ENCODE data around the gene ACVRL1. TPM values are rescaled to one million over a fixed set of nuclear protein-coding genes. Genes with fewer than 3 reads are reported as not detected.

The ACVRL1 gene
- total and polyA plus RNA-seq, 7 donors = 12.5 to 113 (median 64.0) TPM

GRCh38 chr12:51947246-51947996, 40.1 kb downstream of the ACVRL1 start:
- H3K4me1 ChIP-seq = peaks cover 0 to 11% (median 3%) of the 10 kb centered on the region in 4 donors
- no peak overlapping the region for H3K27ac ChIP-seq
- TF ChIP-seq EP300 (IDR thresholded peaks at IDR 0.05) = no peak
- no peak for TF ChIP-seq POLR2A (IDR thresholded peaks at IDR 0.05)
- TF ChIP-seq POLR2AphosphoS5 (IDR thresholded peaks at IDR 0.05) = no peak
- no peak for TF ChIP-seq CTCF (IDR thresholded peaks at IDR 0.05)
- H3K27me3 ChIP-seq = no peaks in the 10 kb centered on the region
- no peak overlapping the region for H3K4me3 ChIP-seq
- WGBS, 2 donors = 93% methylated on average over 8 of the region's 8 CpGs
- DNase-seq = no peak
- H3K9me3 ChIP-seq = peaks cover 0 to 11% (median 3%) of the 10 kb centered on the region in 4 donors
- no peaks in the 10 kb centered on the region for H3K36me3 ChIP-seq
- intact Hi-C loops (cut with DNase I) = no loop called here

- intact Hi-C loops (cut with DNase I) = no loop called here
- Histone ChIP-seq H3K27ac (no peak overlapping the region), H3K4me3 (no peak overlapping the region), H3K9me3 (peaks cover 0 to 11% (median 3%) of the 10 kb centered on the region in 4 donors), H3K27me3 (no peaks in the 10 kb centered on the region), H3K36me3 (no peaks in the 10 kb centered on the region), H3K4me1 (peaks cover 0 to 17% (median 9%) of the 10 kb centered on the region in 4 donors)
- TF ChIP-seq EP300 (IDR thresholded peaks at IDR 0.05) (no peak), CTCF (IDR thresholded peaks at IDR 0.05) (no peak)
- DNase-seq = no peak
- WGBS, 2 donors = 92 to 97% methylated on average over 6 of the region's 6 CpGs
Measured at GRCh38 chr12:51948066-51948465, 40.8 kb downstream of the ACVRL1 start.

GRCh38 chr12:51949342-51950030, 42.2 kb downstream of the ACVRL1 start:
- Histone ChIP-seq H3K4me1 (peaks cover 0 to 31% (median 23%) of the 10 kb centered on the region in 4 donors), H3K4me3 (no peak overlapping the region), H3K27me3 (no peaks in the 10 kb centered on the region), H3K27ac (no peak overlapping the region), H3K36me3 (no peaks in the 10 kb centered on the region), H3K9me3 (peaks cover 0 to 5% (median under 1%) of the 10 kb centered on the region in 4 donors)
- WGBS, 2 donors = 83 to 90% methylated on average over 6 of the region's 6 CpGs
- no peak for TF ChIP-seq POLR2AphosphoS5 (IDR thresholded peaks at IDR 0.05)
- no peak for TF ChIP-seq EP300 (IDR thresholded peaks at IDR 0.05)
- TF ChIP-seq CTCF (IDR thresholded peaks at IDR 0.05) = no peak
- no peak for TF ChIP-seq POLR2A (IDR thresholded peaks at IDR 0.05)
- DNase-seq = no peak
- intact Hi-C loops (cut with DNase I) = loop anchor here (5.0 kb wide), 1 partner anchor 953 kb away; no protein-coding TSS in a partner anchor

GRCh38 chr12:51950682-51951198, 43.4 kb downstream of the ACVRL1 start:
- WGBS, 2 donors = 0 to 3% methylated on average over 5 of the region's 5 CpGs
- TF ChIP-seq POLR2AphosphoS5 (IDR thresholded peaks at IDR 0.05) (no peak), CTCF (IDR thresholded peaks at IDR 0.05) (no peak), POLR2A (IDR thresholded peaks at IDR 0.05) (no peak), EP300 (IDR thresholded peaks at IDR 0.05) (no peak)
- H3K4me1 ChIP-seq = peaks cover 0 to 44% (median 33%) of the 10 kb centered on the region in 4 donors

More at GRCh38 chr12:51950682-51951198, 43.4 kb downstream of the ACVRL1 start:
- Histone ChIP-seq H3K36me3 (no peaks in the 10 kb centered on the region), H3K27me3 (no peaks in the 10 kb centered on the region), H3K27ac (peak overlapping the region; percentile 65 to 70 (median 66)), H3K9me3 (no peaks in the 10 kb centered on the region), H3K4me3 (peak overlapping the region; percentile 42 to 98 (median 68))
- no peak for DNase-seq
- intact Hi-C loops (cut with DNase I) = loop anchor here (5.0 kb wide), 1 partner anchor 952 kb away; no protein-coding TSS in a partner anchor
